Lower leg skin (tissue), 4 donors: ENCODE data around the gene ZCCHC2. TPM values are rescaled to one million over a fixed set of nuclear protein-coding genes. Genes with fewer than 3 reads are reported as not detected.

Source experiments
- DNase-seq, 2 donors: peaks; one replicate each; pipeline ENCODE4 v3.0.0-alpha.2; 2019; ENCODE audit warnings: low spot score in 2 of 2
- H3K4me3 ChIP-seq: fragments of 200-600 bp; sonication (generic); 2 replicates; pipeline ENCODE4 v1.5.1; 2017; ENCODE audit warnings: mild to moderate bottlenecking, low read depth; ENCODE audit not compliant: poor library complexity, severe bottlenecking
- CTCF ChIP-seq, 3 donors: fragments of 450-650 bp; IDR thresholded peaks; one replicate each; pipeline ENCODE4 v1.5.1; 2016; ENCODE audit warnings: antibody characterized with exemption in 3 of 3, mild to moderate bottlenecking in 3 of 3, moderate library complexity in 2 of 3
- POLR2A ChIP-seq, 2 donors: fragments of 450-650 bp; IDR thresholded peaks; one replicate each; pipeline ENCODE4 v1.6.1; 2016 to 2017; ENCODE audit warnings: antibody characterized with exemption in 2 of 2, mild to moderate bottlenecking in 1 of 2, moderate library complexity in 1 of 2
- WGBS, 2 donors: methylation state at CpG; one replicate each; pipeline ENCODE4 v1.1.5; 2018; 5-methylcytosine and 5-hydroxymethylcytosine counted together
- intact Hi-C: fragments of 100-400 bp; cut with DNase I; formaldehyde crosslinking; loops from one replicate; pipeline ENCODE4 v1.15.0; 2023; ENCODE audit warnings: low total_unique reads
- total RNA-seq, 4 donors: library from RNA; depleted of rRNA; stranded (reverse); fragments of >200 nt; gene quantifications; one replicate each; pipeline ENCODE4 v1.1.0, GENCODE V29; 2016

ZCCHC2 gene
- total RNA-seq, 4 donors from 2014 or later: 23.0 to 34.1 (median 27.8) TPM

- TF ChIP-seq POLR2A (IDR thresholded peaks at IDR 0.05) (no peak), CTCF (IDR thresholded peaks at IDR 0.05) (no peak)
- H3K4me3 ChIP-seq: no peak overlapping the region
- WGBS, 2 donors: 77 to 79% methylated on average over 2 of the region's 2 CpGs
- intact Hi-C loops: loop anchor here (5.0 to 10.0 kb wide), 2 partner anchors 156 to 391 kb away; no protein-coding TSS in a partner anchor
- no peak for DNase-seq
Measured at GRCh38 chr18:62583376-62583775, 60.6 kb downstream of the ZCCHC2 start.

GRCh38 chr18:62584241-62585120 lies 61.7 kb downstream of the ZCCHC2 start:
- no peak overlapping the region for H3K4me3 ChIP-seq
- WGBS, 2 donors: 37 to 42% methylated on average over 23 of the region's 23 CpGs
- intact Hi-C loops: loop anchor here (5.0 to 10.0 kb wide), 2 partner anchors 157 to 390 kb away; no protein-coding TSS in a partner anchor
- DNase-seq: peak; percentile 85 to 97
- peak in 1 of 3 donors; percentile 92 for TF ChIP-seq CTCF (IDR thresholded peaks at IDR 0.05)
- no peak for TF ChIP-seq POLR2A (IDR thresholded peaks at IDR 0.05)

GRCh38 chr18:62585274-62586150 lies 62.7 kb downstream of the ZCCHC2 start:
- DNase-seq: no peak
- no peak for TF ChIP-seq POLR2A (IDR thresholded peaks at IDR 0.05)
- TF ChIP-seq CTCF (IDR thresholded peaks at IDR 0.05): no peak
- H3K4me3 ChIP-seq: no peak overlapping the region
- 78 to 83% methylated on average over 16 of the region's 16 CpGs for WGBS, 2 donors
- intact Hi-C loops: loop anchor here (10.0 kb wide), 1 partner anchor 389 kb away; no protein-coding TSS in a partner anchor

- no peak overlapping the region for H3K4me3 ChIP-seq
- intact Hi-C loops: loop anchor here (10.0 kb wide), 1 partner anchor 389 kb away; no protein-coding TSS in a partner anchor
Measured at GRCh38 chr18:62586151-62586774, 63.4 kb downstream of the ZCCHC2 start.

More at GRCh38 chr18:62586151-62586774, 63.4 kb downstream of the ZCCHC2 start:
- no peak for TF ChIP-seq POLR2A (IDR thresholded peaks at IDR 0.05)
- TF ChIP-seq CTCF (IDR thresholded peaks at IDR 0.05): no peak
- 33 to 36% methylated on average over 14 of the region's 14 CpGs for WGBS, 2 donors
- DNase-seq: no peak
